HG03064 (cell line): ENCODE results near the gene RPS14.

Source experiments
- ATAC-seq: cut with Tn5 transposase; IDR thresholded peaks from one replicate; pipeline ENCODE4 v1.9.1; 2021; ENCODE audit warnings: low read depth; ENCODE audit not compliant: unreplicated experiment

Gene RPS14

DNA sequence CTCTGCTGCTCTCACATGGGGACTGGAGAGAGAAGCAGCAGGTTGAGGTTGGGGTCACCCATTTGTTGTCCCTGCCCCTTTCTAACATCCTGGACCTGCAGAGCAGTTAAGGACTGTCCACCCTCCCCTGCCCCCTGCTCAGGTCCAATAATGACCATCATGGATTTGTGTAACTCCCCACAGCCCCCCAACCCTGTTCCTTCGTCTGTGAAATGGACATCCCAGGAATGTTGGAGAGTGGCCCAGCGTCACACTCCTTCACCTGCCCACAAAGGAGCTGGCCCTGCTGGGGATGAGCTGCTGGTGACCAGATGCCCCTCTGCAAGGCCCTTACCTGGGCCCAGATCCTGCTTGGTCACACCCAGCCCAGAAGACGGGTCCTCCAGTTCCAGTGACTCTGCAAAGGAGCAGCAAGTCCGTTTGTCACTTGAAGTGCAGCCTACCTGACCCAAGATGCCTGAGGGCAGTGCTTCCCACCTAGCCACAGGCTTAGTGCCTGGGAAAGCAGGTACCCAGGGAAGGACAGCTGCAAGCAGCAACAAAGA lies 47.2 kb downstream of the RPS14 start:
- ATAC-seq, result no peak

DNA sequence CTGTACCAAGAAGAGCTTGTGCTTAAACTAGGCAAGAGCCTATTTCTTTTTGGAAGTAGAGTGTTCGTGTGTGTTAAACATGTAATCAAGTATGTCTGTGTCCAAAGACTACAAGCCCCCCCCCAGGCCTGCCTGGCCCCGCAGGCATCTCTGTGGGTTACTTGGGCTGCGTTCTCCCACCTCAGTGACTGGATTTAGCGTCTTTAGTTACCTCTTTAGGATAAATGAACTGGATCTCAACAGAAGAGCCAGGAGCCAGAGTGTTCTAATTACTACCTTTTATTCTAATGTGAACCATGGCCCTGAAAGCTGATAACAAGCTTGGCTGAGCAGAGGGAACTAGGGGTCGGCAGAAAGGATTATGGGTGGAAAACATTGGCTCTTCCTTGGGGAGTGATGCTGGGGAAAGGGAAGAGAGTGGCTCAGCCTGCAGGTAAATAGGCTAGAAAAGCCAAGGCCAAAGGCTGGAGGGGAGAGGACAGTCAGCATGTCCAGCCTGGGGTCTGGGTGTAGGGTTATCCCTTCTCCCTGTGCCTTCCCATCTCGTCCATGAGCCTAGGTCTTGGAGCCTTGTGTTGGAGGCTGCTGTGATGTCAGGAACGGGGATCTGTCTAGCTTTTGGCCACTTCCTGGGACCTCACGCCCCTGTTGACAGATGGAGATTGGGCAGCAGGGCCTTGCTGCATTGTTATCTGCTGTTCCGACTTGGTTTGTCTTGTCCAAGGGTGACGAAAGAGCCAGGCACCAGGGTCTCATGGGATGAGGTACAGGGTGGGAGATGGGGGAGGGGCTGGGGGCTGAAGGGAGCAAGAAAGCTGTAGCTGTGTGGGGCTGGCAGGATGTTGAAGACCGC lies 47.9 kb downstream of the RPS14 start:
- no peak for ATAC-seq

DNA sequence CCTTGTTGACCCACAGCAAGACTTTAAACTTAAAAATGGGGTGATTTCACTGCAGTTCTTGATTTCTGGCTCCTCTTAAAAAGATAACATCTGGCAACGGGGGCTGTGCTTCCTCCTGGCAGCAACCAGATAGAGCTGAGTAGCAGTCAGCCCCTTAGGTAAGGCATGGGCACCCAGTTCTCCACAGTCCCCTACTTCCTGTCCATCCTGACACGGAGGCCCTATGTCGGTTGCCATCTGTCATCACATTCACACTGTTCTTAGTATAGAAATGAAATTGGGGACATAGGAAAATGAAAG lies 48.5 kb downstream of the RPS14 start:
- no peak for ATAC-seq

DNA sequence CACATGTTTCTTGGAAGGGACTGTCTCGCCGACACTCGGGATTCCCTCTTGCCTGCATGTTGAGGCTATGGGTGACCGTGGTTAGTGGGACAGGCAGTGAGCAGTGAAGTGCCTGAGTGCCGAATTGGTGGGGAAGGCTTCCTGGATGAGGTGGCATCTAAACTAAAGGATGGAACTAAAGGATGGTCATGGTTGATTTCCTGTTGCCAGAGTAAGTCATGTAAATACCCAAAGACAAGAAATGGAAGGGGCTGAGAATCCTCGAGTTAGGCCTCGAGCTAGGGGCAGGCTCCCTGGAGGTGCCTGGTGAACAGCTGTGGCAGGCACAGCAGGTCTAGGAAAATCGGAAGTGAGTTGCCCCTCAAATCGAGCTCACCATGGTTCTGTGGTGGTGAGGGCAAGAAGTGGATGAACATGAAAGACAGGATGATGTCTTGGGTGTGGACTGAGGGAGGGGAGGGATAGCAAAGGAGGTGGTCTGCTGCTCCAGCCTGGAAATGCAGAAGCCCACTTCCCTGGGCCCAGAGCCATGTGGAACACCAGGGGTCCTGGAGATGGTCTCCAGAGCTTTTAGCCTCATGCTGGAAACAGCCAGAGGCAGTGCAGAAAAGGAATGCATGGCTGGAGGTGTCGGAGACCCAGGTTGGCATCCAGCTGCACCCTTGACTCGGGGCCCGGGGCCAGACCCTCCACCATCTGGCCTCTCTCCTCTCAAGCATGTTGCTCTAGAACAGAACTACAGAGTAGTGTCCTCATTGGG lies 49.0 kb downstream of the RPS14 start:
- no peak for ATAC-seq

DNA sequence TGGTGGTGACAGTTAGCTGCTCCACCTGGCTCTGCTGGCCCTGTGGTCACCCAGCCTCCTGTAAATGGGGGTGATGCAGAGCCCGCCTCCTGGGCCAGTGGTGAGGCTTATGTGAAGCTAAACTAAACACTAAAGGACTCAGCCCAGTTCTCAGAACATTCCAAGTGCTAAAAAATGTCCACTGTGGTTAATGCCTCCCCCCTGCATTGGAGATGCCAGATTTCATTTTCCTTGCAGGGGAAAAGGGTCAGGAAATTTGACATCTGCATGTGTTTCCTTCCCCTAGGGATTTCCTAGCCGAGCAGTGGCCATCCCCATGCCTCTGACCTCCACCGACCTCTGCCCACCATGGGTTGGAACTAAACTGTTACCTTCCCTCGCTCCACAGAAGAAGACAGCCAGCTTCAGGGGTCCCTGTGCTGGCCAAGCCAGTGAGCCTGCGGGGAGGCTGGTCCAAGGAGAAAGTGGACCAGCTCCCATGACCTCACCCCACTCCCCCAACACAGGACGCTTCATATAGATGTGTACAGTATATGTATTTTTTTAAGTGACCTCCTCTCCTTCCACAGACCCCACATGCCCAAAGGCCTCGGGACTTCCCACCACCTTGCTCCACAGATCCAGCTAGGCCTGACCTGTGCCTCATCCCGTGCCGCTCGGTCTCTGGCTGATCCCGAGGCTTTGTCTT lies 49.9 kb downstream of the RPS14 start:
- no peak for ATAC-seq

DNA sequence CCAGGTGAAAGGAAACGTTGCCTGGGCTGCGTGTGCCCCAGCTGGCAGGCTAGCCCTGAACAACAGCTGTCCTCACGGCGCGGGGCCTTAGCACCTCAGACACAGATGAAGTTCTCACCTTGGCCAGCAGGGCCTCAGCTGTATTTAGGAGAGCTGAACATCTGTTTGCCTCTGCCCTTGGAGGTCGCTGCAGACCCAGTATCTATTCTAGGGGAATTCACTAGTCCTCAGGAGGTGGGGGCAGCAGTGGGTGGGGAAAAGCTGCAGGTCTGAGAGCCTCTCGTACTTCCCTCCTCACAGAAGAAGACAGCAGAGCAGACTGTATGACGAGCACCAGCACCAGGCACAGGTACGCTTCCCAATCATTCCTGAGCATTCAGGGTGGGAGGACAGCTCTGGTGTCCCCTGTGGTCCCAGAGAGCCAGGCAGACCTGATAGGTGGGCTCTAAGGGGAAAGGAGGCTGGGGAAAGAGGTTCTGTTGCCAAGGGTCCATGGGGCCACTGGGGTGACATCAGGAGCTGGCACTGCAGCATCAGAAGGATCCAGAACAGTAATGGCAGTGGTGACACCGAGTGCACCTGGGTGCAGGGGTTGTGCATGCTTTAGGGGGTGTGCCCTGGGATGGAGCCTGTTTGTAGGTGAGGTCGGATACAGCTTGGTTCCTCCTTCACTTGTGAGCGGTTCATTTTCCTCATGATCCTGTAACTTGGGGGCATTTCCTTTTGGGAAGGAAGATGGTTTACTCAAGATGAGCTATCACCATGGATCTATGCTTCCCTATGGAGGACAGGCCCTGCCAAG lies 50.6 kb downstream of the RPS14 start:
- no peak for ATAC-seq

DNA sequence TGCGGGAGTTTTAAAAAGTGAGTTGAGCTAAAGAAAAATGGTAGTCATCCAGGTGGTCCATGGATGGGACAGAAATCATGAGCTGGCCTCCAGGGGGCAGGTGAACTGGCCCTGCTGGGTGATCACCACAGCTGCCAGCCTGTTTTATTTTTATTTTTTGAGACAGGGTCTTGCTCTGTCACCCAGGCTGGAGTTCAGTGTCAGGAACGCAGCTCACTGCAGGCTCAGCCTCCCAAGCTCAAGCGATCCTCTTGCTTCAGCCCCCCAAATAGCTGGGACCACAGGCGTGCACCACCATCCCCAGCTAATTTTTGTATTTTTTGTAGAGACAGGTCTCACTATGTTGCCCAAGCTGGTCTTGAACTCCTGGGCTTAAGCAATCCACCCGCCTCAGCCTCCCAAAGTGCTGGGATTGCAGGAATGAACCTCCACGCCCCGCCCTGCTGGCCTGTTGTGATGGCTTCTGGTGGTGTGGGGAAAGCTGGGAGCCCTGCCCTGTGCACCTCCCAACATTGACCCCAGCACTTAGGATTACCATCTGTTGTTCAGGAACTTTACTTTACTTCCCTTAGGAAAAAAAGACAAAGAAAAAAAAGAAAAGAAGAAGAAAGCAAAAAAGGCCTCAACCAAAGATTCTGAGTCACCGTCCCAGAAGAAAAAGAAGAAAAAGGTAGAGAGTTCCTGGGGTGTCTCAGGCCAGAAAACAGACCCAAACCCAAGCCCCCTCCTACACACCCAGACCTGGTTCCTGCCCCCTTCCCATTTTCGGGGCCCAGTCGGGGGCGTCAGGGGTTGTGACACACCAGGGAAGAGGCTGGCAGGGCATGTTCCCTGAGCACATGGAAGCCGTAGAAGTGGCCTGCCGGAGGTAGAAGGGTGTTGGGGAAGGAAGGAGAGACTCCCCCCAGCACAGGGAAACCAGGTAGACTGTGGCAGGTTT lies 51.5 kb downstream of the RPS14 start:
- ATAC-seq, result no peak

DNA sequence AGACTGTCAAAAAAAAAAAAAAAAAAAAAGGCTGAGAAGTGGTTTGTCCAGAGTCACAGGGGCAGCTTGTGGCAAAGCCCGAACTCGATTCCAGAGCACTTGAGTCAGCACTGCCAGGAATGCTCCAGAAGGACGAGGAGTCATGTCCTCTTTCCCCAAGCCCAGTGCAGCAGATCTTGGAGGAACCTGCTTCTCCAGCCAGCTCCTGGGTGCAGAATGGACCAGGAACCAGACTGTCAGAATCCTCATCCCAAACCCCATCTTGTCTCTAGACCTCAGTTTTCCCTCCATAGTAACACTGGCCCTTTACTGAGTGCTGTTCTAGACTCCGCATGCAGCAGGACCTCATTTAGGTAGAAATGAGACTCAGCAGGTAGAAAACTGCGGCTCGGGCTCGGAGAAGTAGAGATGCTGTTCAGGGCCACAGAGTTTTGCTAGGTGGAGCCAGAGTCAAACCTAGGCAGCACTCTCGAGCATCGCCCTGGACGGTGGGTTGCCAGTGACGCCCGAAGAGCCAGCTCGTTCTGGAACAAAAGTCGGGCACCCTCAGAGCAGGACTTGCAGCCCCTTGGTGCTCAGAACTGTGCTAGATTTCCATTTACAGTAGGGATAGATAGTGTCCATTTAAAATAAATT lies 52.3 kb downstream of the RPS14 start:
- no peak for ATAC-seq

DNA sequence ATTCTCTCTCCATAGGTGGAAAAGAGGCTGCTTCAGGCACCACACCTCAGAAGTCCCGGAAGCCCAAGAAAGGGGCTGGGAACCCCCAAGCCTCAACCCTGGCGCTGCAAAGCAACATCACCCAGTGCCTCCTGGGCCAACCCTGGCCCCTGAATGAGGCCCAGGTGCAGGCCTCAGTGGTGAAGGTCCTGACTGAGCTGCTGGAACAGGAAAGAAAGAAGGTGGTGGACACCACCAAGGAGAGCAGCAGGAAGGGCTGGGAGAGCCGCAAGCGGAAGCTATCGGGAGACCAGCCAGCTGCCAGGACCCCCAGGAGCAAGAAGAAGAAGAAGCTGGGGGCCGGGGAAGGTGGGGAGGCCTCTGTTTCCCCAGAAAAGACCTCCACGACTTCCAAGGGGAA lies 53.3 kb downstream of the RPS14 start:
- ATAC-seq, result no peak

DNA sequence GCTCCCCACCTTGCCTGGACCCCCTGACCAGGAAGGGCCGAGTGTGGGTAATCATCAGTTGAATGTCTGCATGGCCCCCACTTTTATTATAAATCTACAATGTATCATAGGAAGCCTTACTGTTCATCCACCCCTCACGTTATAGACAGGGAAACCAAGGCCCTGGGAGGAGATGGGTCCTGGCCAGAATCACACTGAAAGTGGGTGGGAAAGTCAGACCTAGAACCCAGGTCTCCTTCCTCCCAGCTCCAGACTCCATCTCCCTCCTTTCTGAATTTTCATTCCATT lies 53.9 kb downstream of the RPS14 start:
- ATAC-seq, result no peak

DNA sequence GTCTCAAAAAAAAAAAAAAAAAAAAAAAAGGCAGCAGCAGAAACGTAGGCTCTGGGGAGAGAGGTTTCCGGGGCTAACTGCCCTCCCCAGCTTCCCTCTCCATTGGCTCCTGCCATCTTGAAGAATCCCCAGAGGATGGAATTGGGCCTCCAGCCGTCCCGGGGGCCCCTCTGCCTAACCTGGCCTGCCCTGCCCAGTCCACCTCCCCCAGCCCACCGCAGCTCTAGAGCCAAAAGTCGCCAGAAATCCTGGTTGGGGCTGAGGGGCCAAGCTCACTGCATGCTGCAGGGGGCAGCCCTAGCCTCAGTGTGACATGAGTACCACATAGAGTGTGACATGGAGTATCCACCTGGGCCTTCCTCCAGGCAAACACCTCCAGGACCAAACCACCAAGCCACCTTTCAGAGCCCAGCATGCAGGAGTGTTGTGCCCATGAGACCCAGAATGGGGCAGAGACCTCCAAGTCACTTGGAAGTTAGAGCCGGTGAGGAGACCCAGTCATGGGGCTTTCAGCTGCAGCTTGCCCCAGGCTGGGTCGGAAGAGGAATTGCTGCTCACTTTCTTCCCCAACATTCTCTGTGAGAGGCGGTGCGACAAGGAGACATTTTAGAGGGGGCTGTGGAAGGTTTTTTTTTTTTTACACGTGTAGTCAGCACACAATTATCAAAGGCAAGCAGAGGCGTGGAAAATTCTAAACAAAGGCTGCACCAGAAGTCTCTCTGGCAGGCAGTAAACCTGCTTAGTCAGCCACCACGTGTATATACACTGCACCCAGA lies 54.4 kb downstream of the RPS14 start:
- ATAC-seq, result no peak

DNA sequence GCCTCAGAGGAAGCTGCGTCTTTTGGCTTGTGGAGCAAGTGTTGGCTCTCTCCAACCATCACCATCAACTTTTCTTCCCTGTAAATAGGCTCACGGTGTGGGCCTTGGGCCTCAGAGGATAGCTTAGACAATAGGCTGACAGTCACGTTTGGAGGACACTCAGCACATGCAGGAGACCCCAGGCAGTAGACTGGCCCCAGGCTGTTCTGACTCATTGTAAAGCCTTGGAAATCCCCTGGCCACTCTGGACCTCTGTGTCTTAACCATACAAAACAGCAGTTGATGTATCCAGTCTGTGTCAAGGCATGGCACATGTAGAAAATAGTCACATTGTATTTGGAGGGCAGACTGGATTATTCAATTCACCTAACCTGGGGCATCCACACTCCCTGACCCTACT lies 55.4 kb downstream of the RPS14 start:
- no peak for ATAC-seq

DNA sequence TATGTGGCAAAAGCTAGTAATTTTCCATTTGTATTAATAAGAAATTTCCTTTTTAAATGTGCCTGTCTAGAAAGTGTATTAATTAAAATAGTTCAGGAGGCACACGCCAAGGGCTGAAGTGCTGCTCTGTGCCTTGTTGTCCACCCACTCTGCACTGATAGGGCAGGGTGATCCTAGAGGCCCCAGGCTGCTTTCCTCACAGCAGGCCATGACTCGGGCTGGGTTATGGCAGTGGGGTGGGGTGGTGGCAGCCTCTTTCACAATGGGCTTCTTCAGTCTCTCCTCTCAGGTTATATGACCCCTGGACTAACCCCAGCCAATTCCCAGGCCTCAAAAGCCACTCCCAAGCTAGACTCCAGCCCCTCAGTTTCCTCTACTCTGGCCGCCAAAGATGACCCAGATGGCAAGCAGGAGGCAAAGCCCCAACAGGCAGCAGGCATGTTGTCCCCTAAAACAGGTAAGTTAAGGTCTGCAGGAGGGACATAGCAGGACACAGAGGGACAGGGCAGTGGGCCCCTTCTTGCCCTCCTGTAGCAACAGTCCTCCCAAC lies 56.4 kb downstream of the RPS14 start:
- ATAC-seq, result no peak

DNA sequence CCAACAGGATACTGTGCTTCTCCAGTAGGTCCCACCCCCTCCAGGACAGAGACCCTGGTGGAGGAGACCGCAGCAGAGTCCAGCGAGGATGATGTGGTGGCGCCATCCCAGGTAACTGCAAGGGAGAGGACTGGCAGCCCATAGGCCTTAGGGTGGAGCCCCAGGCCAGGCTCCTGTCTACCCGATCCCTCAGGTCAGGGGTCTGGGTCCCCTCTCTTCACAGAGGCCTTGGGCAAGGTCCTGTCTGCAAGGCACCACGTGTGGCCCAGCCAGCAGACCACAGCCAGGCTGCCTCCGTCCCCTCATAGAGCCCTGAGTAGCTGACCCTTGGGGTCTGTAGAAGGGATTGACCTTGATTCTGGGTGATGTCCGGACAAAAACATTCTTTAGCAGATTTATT lies 56.9 kb downstream of the RPS14 start:
- no peak for ATAC-seq
